ENCODE results near the gene GOLGA6D. TPM values are rescaled to one million over a fixed set of nuclear protein-coding genes. Genes with fewer than 3 reads are reported as not detected.

The GOLGA6D gene
- total and polyA plus RNA-seq, 2 of the 8 experiments (the other 6 are each of a cell fraction or from before 2014, with no cell fraction given) = 0.27 to 0.69 TPM

DNA sequence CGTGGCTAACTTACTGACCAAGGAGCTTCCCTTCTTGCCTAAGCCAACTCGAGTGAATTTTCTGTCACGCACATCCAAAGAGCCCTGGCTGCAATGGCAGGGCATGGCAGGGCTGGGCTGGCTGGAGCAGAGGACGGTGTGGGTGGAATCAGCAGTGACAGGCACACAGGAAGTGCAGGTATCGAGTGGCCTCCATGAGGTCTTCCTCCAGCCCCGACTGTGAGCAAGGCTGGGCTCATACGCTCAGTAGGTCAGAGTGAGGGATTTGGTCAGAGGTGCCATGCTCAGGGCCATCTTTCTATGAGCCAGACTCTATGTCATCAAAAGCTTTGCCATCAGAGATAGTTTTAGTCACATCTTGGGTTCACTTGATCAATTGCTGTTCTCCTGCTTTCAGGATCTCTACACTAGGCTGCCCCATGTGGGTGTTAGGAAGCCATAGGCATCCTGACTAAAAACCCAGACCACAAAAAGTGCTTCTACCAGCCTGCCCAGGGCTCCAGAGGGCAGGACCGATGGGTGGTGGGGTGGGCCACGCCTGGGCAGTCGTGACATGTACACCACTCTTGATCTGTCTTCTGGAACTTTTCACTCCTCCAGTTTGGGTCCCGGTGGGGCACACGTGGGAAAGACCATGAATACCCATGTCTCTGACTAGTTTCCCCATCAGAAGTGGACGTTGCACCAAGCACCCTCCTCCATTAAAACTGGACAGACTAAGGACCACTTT lies 30.6 kb downstream of the GOLGA6D start (continued):
- TF ChIP-seq CBX5 (IDR thresholded peaks at IDR 0.05; ENCODE audit: low read depth, low read length) (no peak), CREB1 (IDR thresholded peaks at IDR 0.05) (no peak), POLR2A (IDR thresholded peaks at IDR 0.05; ENCODE audit: control extremely low read depth in 1 of 2, low read depth in 2 of 2, low read length in 2 of 2) (no peak), KDM1A (IDR thresholded peaks at IDR 0.05; ENCODE audit: borderline replicate concordance, low read length) (no peak), EGR1 (IDR thresholded peaks at IDR 0.05; ENCODE audit: borderline replicate concordance, low read depth, low read length) (no peak), SUZ12 (IDR thresholded peaks at IDR 0.05; ENCODE audit: low read length) (no peak), BCL11A (IDR thresholded peaks at IDR 0.05; ENCODE audit: low read depth in 2 of 2, low read length in 2 of 2) (no peak), KDM5A (IDR thresholded peaks at IDR 0.05; ENCODE audit: low read length) (no peak)
- TF ChIP-seq, protein P1, sequence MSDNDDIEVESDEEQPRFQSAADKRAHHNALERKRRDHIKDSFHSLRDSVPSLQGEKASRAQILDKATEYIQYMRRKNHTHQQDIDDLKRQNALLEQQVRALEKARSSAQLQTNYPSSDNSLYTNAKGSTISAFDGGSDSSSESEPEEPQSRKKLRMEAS (IDR thresholded peaks at IDR 0.05) = no peak

Measured in H1 (cell line).